GM18867 (cell line): ENCODE results near the gene ATP2B2.

Experiments
- ATAC-seq: cut with Tn5 transposase; IDR thresholded peaks from one replicate; pipeline ENCODE4 v1.9.1; 2021; ENCODE audit warnings: mild to moderate bottlenecking, moderate library complexity; ENCODE audit not compliant: unreplicated experiment

ATP2B2 gene

DNA sequence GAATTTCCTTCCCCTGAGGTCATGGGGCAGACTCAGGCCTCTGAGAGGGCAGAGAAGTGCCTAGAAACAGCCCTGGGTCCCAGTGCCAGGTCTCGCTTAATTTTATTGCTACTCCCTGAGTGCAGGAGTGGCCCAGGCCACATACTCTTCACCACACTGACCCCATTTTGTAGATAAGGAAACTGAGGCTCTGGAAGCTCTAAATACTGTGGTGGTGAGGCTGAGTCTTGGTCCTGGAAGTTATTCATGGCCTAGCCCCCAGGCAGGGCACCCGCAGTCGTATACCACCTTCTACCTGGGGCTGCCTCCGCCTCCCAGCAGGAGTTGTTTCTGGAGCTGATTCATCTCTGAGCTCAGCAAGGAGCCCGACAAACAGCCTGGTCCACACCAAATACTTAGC, 9.8 kb downstream of the ATP2B2 start:
- ATAC-seq = no peak

DNA sequence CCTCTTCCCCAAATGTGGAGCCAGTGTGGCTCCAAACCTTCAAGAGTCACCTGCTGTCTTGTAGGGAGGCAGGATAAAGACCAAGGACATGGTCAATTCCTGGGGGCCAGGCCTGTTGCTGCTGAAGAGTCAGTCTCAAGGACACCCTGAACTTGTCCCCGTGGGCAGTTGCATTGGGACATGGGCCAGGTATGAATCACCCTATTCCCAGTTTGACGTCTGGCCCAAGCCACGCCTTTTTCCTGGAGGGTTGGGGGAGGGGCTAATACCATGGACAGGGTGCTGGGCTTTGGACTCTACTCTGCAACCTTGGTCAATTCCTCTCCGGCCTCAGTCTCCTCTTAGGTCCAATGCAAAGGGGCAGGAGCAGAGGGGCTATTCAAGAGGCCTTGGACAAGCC, 10.4 kb downstream of the ATP2B2 start:
- no peak for ATAC-seq

DNA sequence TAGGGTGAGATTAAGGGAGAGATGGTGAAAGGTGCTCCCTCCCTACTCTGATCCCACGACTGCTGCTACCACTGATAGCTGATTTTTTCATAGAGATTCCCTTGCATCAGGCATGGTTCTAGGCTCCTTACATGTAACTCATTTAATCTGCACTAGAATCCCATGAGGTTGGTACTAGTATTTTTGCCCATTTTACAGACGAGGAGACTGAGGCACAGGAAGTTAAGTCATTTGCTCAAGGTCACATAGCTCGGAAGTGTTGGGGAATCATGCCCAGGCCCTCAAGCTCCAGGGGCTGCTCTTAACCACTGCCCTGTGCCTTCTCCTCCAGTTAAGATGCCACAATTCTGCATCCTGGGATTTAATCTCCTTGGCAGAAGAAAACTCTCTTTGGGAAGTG, 11.2 kb downstream of the ATP2B2 start:
- ATAC-seq = no peak

DNA sequence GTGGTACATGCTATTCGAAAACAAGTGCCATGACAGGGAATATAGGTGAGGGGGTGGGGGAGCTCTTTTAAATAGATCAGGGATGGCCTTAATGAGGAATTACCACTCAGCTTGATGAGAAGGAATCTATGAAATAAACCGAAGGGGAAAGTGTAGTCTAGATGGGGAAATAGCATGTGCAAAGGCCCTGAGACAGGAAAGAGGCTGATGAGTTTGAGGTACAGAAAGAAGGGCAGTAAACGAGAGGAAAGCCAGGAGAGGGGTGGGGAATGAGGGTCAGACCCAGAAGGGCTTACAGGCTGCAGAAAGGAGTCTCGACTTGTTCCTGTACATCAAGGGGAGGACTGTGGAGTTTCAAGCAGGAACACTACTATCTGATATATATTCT, 12.2 kb downstream of the ATP2B2 start:
- ATAC-seq = no peak

DNA sequence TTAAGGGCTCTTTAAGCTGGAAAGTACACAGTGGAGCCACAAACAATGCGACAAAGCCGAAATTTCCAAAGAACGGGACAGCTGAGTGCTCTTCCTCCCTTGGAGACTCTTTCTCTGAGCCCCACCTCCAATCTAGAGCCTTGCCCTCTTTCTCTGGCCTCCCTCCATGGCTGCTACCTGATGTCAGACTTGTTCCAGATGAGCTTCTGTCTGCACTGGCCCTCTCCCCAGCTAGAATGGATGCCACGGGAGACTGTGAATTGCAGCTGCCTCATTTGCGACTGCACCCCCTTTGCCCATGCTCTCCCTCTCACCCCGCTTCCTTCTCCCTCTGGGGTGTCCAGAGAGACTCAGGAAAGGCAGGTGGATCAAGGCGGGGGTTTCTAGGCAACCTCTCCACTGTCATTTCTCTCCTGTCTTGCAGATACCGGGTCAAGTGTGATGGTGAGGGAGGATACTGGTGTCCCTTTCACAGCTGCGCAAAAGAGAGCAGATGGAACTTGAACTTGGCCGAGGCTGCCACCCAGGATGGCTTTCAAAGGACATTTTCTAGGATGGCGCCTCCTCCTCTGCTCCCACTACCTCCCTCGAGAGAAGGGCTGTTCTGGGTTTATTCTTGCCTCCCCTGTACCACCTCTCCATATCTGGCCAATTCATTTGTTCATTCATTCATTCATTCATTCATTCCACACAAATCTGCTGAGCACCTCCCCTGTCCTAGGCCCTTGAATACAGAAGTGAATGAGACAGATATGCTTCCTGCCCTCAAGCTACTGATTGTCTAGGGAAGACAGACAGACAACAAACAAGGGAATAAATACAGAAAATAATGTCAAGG, 12.8 kb downstream of the ATP2B2 start:
- no peak for ATAC-seq

DNA sequence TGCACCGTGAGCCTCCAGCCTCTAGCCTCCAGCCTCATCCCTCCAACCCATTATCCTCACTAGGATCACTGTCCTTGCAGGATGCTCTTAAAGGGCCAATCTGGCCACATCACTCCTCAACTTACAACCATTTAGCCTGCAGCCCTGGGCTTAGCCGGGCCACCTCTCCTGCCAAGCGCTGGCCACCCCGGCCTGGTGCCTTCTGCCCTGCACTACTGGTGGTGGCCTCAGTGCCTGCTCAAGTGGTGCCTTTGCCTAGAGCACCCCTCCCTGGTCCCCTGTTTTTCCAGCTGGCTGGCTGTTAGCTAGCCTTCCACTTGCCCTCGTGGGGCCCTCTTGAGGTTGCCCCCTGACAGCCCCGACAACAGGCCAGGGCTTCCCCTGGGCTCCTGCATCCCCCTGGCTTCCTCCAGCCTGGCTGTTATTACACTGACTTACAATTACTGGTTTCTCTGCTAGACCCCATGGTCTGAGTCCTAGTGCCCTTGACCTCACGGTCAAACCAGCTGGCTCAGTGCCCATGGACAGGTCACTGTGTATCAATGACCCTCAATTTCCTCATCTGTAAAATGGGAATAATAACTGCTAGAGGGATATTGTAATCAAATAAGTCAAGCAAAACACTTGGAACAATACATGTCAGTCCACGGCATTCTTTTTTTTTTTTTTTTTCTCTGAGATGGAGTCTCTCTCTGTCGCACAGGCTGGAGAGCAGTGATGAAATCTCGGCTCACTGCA, 15.5 kb downstream of the ATP2B2 start:
- ATAC-seq = no peak

DNA sequence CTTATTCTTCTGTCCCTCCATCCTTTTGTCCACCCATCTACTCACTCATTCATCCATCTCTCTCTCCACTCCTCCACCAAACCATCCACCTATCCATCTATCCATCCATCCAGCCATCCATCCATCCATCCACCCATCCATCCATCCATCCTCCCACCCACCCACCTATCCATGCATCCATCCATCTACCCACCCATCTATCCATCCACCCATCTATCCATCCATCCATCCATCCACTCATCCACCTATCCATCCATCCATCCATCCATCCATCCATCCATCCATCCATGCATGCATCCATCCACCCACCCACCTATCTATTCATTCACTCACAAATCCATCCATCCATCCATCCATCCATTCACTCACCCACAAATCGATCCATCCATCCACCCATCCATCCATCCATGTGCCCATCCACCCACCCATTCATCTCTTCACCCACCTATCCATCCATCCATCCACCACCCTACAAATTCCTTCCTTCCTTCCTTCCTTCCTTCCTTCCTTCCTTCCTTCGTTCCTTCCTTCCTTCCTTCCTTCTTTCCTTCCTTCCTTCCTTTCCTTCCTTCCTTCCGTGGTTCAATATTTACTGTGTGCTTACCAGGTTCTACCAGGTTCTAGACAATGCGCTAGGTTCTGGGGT, 17.3 kb downstream of the ATP2B2 start:
- ATAC-seq = no peak

DNA sequence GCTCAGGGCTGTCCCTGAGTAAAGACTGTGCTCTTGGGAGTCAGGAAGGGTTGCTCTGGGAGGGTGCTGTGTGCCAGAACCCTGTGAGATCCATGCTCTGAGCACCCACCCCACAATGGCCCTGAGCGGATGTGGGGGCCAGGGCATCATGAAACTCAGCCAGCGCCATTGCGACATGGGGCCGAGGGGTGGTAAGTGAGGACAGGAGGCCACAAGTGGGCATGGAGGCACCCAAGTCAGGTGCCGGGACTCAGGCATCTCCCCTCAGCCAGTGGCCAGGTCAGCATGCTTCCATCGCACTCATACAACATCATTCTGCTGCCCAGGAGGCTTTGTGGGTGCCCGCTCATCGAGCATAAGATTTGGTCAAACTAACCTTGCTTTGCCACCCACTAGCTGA, 19.6 kb downstream of the ATP2B2 start:
- no peak for ATAC-seq

DNA sequence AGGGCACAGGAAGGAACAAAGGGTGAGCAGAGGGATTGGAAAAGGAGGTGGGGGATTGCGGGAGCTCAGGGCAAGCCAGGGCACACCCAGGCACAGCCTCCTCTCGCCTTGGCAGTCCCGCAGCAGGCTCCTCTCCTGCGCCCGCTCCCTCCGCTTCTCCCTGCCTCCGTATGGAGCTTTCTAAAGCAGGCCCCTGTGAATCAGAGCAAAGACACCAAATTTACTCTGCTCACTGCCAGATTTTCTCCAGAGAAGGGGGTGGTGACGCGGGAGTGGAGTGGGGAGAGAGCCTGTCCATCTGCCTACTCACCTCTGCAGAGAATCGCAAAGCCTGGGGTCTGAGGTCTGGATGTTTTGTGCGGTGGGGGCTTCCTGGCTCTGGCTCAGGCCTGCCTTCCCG, 20.0 kb downstream of the ATP2B2 start:
- no peak for ATAC-seq

DNA sequence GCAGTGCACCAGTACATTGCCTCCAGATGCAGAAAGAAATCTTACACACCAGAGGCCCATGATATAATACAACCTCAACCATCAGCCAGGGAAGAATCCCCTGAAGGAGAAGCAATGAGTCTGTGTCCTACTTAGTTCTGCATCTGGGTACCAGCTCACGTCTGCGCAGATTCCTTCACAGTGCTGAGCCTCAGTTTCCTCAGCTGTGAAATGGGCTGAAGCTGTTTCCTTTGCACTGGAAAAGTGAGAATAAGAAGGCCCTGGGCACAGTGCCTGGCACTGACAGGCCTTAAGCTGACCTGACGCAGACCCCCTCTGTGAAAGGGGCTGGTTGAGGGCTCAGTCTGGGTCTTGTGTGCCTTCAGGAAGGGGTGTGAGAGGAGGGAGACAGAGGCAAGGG, 20.7 kb downstream of the ATP2B2 start:
- no peak for ATAC-seq

DNA sequence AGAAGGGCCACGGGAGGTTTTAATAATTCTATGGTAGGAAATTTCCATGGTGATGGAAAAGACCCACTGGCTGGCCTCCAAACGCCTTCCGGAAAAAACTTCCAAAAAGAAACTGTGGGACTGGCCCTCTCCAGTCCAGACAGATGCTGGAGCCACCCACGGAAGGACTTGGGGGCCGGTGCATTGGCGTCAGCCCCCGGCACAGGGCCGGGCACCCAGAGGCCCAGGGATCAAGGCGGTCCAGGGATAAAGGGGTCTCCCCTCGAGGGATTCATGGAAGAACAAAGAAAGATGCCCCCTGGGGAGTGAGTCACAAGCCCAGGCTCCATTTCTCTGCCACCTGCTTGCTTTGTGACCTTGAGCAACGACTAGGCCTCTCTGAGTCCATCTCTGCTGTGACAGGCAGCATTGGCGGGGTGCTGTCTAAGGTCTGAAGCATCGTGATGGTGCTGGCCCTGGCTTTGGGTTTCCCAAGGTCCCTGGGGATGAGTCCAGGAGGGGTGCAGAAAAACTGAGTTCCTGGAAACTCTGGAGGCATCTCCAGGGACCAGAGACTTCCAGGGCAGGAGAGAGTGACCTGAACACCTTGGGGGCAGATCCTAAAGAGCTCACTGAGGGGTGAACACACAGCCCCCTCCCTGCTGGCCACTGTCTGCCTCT, 21.6 kb downstream of the ATP2B2 start:
- no peak for ATAC-seq

DNA sequence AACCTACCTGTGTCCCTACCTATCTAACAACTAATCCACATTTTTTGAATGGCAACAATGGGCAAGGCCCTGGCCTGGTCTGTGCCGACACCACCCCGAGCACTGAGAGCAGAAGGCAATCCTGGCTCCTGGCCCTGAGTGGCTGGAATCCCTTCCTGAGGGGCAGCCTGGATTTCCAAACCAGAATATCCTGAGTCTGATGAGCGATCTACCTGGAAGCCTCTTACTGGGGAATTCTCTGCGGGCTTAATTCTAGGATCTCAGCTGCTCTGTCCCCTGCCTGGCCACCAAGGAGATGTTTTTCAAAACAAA, 22.1 kb downstream of the ATP2B2 start:
- ATAC-seq = no peak

DNA sequence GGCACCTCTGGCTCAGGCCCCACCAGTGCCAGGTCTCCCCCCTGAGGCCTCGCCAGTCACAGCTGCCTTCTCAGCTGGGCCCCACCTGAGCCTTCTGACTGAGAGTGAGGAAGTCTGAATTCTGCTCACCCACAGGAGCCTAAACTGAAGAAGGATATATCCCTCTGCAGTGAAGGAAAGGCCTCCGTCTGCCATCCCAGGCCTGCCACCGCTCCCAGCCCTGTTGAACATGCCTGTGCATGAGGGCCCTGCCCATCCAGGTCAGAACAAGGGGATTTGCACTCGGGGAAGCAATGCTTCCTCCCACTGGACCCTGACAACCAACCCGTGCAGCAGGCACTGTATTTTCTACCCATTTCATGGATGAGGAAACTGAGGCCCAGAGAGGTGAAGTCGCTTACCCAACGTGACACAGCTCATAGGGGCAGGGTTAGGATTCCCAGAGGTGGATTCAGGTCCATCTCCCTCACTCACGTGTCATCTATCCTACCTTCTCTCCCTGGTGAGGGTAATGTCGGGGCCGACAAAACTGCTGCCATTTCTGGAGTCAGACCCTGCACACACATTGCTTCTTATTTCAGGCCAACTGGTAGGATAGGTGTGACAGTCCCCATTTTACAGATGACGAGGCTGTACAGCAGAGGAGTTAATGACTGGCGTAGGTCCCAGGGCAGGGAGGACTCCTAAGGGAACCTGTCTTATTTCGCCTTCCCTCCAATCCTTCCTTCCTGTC, 22.6 kb downstream of the ATP2B2 start:
- no peak for ATAC-seq

DNA sequence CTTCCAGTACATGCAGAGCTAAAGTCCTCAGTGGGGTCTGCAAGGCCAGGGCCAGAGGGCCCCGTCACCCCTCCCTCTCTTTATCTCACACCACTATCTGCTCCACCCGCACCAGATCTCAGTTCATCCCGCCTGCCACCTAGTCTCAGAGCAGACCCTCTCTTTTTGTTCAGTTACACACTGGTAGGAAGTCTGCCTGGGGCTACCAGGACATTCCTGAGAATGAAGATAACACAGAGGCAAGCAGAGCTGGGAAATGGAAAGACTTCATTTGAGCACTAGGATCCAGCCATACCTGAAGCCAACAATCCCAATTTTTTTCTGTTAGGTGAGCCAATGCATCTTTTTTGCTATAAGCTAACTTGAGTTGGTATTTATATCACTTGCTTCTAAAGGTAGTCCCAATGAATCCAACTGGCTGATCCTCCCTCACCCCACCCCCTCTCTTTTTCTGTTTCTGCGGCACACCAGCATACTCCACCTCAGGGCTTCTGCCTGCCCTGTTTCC, 24.5 kb downstream of the ATP2B2 start:
- no peak for ATAC-seq

DNA sequence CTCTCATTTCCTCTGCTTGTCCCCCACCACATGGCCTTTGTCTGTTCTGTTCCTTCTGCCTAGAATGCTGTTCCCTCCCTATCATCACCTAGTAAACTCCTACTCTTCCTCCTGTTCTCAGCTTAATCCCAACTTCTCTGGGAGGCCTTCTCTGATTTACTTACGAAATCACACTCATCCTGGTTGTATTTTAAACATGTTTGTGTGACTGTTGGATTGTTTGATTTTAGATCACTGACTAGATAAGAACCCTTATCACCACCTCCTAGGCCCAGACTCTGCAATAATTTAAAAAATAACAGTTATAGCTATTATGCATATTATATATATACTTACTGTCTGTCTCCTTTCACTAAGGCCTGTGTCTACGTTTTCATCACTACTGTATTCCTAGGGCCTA, 26.1 kb downstream of the ATP2B2 start:
- ATAC-seq = no peak

DNA sequence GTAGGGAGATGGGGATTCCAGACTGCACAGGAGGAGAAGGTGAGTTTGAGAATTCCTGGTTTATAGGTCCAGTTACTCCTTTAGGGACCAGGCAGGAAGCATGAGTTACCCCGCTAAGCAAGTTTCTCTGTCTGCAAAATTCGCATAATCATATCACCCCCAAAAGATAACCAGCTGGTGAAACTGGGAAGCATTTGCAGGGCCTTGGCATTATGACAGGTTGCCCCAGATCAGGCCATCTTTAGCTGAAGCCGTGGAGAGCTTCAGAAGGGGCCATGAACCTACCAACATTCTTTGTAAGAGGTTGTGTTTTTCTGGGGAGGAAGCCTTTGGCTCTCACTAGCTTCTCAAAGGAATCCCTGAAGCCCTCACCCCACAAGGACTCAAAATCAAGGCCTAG, 29.4 kb downstream of the ATP2B2 start:
- ATAC-seq = no peak

DNA sequence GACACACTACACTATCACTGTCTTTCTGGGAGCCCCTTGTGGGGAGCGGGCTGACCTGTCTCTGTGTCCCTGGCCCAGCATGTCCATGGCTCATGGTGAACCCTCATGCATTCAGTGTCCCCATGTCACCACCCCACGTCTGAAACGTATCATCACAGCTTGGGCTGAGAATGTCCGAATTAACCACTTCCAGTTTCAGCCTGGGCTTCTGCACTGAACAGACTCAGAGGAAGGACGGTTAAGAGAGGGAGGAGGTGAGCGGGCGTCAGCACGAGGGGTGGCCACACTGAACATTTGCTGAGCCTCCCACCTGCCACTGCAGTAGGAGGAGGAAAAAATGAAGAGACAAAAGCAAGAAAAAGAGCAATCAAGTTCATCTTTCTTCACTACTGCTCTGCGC, 30.5 kb downstream of the ATP2B2 start:
- peak; percentile 64 for ATAC-seq

DNA sequence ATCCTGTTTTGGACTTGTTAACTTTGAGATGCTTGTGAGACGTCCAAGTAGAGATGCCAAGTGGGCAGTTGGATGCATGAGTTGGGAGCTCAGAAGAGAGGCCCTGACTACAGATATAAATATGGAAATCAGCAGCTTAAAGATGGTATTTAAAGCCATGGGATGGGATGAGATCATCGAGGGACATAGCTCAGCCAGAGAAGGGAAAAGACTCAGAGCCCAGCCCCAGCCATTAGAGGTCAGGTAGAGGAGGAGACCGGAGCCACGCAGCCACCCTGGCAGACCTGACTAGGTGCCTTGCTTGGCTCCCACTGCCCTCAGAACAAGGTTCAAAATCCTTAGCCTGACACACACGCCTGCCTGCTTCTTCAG, 31.1 kb downstream of the ATP2B2 start:
- ATAC-seq = no peak

DNA sequence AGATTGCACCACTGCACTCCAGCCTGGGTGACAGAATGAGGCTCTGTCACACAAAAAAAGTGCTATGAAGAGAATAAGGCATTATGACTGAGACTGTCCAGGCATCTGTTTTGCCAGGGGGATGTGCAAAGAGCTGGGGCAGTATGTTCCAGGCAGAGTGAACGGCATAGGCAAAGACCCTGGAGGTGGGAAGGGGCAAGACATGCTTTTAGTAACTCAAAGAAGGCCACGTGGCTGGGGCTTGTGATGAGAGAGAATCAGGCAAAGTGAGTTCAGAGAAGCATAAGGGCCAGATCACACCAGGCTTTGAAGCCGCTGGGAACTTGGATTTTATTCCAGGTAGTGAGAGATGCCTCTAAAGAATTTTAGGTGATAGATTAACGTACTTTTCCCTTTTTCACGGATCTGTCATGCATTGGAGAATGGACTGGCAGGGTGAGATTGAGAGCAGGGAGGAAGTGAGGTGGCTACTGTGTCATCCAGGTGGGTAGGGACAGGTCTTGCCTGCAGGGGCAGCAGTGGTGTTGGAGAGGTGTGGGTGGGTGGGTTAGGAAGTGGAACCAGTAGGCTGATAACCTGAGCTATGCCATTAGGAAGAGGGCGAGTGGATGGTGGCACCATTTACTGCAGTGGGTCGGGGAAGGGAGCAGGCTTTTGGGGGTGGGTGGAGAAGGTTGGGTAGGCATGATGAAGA, 31.7 kb downstream of the ATP2B2 start:
- ATAC-seq = no peak

DNA sequence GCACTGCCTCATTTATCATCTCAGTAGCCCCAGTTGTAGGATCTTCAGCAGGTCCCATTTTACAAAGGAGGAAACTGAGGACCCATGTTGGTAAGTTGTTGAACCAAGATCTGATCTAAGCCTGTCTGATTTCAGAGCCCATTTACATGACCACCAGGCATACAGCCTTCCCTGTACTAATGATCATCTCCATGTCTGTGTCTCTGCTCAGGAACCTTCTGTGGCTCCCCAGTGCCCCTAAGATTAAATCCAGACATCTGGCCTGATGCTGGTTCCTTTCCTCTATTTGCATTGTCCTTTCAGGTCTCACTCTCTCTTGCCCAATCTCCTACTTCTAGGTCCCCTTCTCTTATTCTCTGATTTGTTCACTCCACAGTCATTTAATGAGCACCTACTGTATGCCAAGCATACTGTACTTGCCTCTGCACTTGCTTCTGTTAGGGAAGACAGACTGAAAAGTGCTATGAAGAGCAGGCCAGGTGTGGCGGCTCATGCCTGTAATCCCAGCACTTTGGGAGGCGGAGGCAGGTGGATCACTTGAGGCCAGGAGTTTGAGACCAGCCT, 32.4 kb downstream of the ATP2B2 start:
- no peak for ATAC-seq
